GM06990 (cell line): ENCODE data around the gene SLCO3A1.
A peak's percentile ranks its signal among the peaks of the same experiment; 100 is the strongest.

Experiments
- DNase-seq: peaks from one replicate; pipeline ENCODE4 v3.0.0-alpha.2; 2011; ENCODE audit not compliant: insufficient read length; ENCODE audit errors: extremely low read depth
- H3K27me3 ChIP-seq: replicated peaks from 2 replicates; pipeline ENCODE4 v1.6.0; 2011; ENCODE audit warnings: low read length; ENCODE audit not compliant: control insufficient read depth, insufficient read depth
- H3K36me3 ChIP-seq: 2 replicates; pipeline ENCODE4 v1.5.1; 2011; ENCODE audit warnings: low read length; ENCODE audit not compliant: control insufficient read depth, insufficient read depth
- H3K4me3 ChIP-seq: replicated peaks from 2 replicates; pipeline ENCODE4 v1.5.1; 2011; ENCODE audit warnings: low read depth, mild to moderate bottlenecking, control low read depth, low read length
- TF ChIP-seq, protein P1 (sequence below): IDR thresholded peaks from 2 replicates; pipeline ENCODE4 v1.5.1; 2011; ENCODE audit warnings: low read length, control low read depth, mild to moderate bottlenecking, inconsistent platforms; ENCODE audit not compliant: insufficient read depth, poor library complexity, severe bottlenecking

The SLCO3A1 gene

DNA sequence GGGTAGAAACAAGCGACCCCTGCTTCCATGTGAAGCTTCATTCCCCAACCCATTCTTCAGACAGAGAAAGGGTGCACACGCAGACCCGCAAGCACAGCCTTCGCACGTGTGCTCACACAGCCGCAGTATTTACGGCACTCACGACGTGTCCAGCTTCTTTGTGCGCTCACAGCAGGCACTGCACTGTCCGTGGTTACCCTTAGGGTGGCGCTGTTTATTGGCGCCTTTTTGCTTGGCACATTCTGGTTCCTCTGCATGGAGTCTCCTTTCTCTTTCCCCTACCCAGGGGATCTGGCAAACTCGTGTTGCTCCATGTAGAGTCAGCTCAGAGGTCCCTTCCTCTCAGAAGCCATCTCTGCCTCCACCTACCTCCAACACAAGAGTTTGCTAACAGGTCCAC is 115.1 kb downstream of the SLCO3A1 start:
- Histone ChIP-seq H3K27me3 (peaks cover 3% of the 10 kb centered on the region), H3K4me3 (no peak overlapping the region), H3K36me3 (no peaks in the 10 kb centered on the region)
- TF ChIP-seq, protein P1, sequence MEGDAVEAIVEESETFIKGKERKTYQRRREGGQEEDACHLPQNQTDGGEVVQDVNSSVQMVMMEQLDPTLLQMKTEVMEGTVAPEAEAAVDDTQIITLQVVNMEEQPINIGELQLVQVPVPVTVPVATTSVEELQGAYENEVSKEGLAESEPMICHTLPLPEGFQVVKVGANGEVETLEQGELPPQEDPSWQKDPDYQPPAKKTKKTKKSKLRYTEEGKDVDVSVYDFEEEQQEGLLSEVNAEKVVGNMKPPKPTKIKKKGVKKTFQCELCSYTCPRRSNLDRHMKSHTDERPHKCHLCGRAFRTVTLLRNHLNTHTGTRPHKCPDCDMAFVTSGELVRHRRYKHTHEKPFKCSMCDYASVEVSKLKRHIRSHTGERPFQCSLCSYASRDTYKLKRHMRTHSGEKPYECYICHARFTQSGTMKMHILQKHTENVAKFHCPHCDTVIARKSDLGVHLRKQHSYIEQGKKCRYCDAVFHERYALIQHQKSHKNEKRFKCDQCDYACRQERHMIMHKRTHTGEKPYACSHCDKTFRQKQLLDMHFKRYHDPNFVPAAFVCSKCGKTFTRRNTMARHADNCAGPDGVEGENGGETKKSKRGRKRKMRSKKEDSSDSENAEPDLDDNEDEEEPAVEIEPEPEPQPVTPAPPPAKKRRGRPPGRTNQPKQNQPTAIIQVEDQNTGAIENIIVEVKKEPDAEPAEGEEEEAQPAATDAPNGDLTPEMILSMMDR: peak; percentile 3
- DNase-seq: no peak

DNA sequence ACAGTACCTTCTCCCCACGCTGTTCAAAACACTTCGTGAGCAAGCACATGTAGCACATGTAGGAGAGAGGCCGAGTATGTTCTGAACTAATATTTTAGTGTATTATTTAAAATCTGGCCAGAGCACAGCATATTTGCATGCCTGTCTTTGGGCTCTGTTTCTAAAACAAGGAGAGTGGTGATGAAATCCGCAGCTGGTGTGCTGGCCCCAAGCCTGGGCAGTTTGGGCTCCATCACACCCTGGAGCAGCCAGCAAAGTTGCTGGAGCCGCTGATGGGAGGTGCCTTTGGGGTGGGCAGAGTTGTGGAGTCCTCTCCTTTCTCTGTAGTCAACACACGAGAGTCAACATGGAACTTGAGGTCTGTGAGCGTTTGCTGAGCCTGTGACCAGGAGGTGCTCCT is 116.6 kb downstream of the SLCO3A1 start:
- Histone ChIP-seq H3K36me3 (no peaks in the 10 kb centered on the region), H3K4me3 (no peak overlapping the region), H3K27me3 (peaks cover 3% of the 10 kb centered on the region)
- TF ChIP-seq, protein P1: no peak
- no peak for DNase-seq

DNA sequence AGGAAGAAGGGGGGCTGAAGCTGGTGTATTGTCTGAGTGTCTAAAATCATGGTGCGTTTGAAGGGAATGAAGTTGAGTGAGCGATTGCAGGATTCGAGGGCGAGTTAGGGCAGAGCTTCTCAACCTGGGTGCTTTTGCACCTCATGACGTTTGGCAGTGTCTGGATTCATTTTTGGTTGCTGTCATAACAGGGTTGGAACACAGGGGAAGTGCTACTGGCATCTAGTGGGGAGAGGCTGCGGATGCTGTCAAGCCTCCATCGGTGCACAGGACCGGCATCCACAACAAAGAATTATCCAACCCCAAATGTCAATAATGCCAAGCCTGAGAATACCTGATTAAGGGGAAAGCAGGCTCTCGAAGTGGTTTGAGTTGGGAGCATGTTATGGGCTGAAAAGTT is 120.0 kb downstream of the SLCO3A1 start:
- H3K36me3 ChIP-seq: no peaks in the 10 kb centered on the region
- H3K4me3 ChIP-seq: no peak overlapping the region
- TF ChIP-seq, protein P1: no peak
- peaks cover 3% of the 10 kb centered on the region for H3K27me3 ChIP-seq
- DNase-seq: no peak

DNA sequence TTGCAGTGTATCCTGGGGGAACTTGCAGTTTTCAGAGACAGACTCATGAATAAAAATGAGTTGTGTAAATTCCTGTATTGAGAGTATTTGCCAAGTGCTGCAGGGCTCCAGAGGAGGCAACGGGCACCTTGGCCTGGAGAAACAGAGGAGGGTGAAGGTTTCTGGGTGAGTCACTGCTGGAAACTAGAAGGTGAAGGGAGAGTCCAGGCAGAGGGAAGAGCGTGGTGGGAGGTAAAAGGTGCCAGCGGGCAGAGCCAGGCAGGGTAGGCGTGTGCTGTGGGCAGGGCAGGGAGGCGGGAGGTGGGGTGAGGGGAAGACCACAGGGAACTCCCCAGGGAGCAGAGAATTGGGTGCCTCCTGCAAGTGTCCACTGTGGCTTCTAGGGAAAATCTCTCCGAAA is 120.8 kb downstream of the SLCO3A1 start:
- TF ChIP-seq, protein P1: no peak
- Histone ChIP-seq H3K4me3 (no peak overlapping the region), H3K27me3 (peaks cover 3% of the 10 kb centered on the region; the same call in 1 of the 2 replicates), H3K36me3 (no peaks in the 10 kb centered on the region)
- no peak for DNase-seq

DNA sequence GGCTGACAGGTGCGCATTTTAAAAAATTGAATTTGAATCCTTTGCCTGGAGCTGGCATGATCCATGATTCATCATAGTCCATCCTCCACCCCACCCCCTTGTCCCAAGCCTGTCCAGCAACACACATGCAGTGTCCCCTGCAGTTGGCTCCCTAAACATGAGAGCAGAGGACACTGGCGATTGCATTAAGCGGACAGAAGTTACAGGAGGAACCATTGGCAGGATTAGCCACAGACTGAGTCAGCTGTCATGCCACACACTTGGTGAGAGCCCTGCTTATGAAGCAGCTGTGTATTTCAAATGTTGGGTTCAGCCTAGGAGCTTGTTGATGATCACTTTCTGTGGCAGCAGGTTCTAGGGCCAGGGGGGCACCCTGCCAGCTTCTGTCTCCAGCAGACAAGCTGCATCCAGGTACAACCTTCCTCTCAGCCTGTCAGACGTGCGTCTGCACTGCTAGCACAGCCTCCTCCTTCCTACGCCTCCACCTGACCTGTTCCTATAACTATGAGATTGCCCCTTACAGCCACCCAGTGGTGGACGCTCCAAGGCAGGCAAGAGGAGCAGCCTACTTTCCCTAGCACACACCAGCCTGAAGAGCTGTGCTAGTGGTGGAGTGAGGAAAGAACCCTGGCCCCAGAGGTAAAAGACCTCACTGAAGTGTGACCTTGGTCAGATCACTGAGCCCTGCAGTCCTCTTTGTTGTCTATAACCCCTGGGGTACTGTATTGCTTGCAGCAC is 121.9 kb downstream of the SLCO3A1 start:
- Histone ChIP-seq H3K36me3 (no peaks in the 10 kb centered on the region), H3K27me3 (peaks cover 1% of the 10 kb centered on the region; the same call in 1 of the 2 replicates), H3K4me3 (no peak overlapping the region)
- TF ChIP-seq, protein P1: no peak
- no peak for DNase-seq
